H9 (cell line): ENCODE results near the gene RARS2. TPM values are rescaled to one million over a fixed set of nuclear protein-coding genes. Genes with fewer than 3 reads are reported as not detected.
"Not testable (repeated sequence)": the region's sequence is repeated elsewhere in the genome, so short reads cannot be mapped to it uniquely, and the experiment has no call there.

Experiments
- DNase-seq: peaks from one replicate; pipeline ENCODE4 v3.0.0-alpha.2; 2017
- H2AFZ ChIP-seq: one replicate; pipeline ENCODE4 v1.6.1; 2013; ENCODE audit warnings: mild to moderate bottlenecking, low read length, control low read depth, moderate library complexity
- H2AK5ac ChIP-seq: 2 replicates; pipeline ENCODE4 v1.6.1; 2013; ENCODE audit warnings: low read length, control low read depth, mixed read lengths; ENCODE audit not compliant: insufficient read length
- H2BK120ac ChIP-seq: one replicate; pipeline ENCODE4 v1.6.1; 2013; ENCODE audit warnings: low read depth, mild to moderate bottlenecking, low read length, control low read depth, inconsistent platforms; ENCODE audit not compliant: poor library complexity, severe bottlenecking
- H2BK12ac ChIP-seq: 2 replicates; pipeline ENCODE4 v1.6.1; 2013; ENCODE audit warnings: low read length, control low read depth, mixed read lengths, low read depth; ENCODE audit not compliant: insufficient read length
- H2BK15ac ChIP-seq: 2 replicates; pipeline ENCODE4 v1.6.1; 2013; ENCODE audit warnings: low read depth, low read length, control low read depth
- H2BK20ac ChIP-seq: one replicate; pipeline ENCODE4 v1.6.1; 2013; ENCODE audit warnings: low read depth, mild to moderate bottlenecking, low read length, control low read depth, inconsistent platforms; ENCODE audit not compliant: poor library complexity, severe bottlenecking
- H2BK5ac ChIP-seq: 2 replicates; pipeline ENCODE4 v1.6.1; 2013; ENCODE audit warnings: low read length, control low read depth, mixed read lengths; ENCODE audit not compliant: insufficient read length
- H3K14ac ChIP-seq: 2 replicates; pipeline ENCODE4 v1.6.1; 2013; ENCODE audit warnings: low read length, control low read depth; ENCODE audit not compliant: insufficient read depth
- H3K18ac ChIP-seq: 2 replicates; pipeline ENCODE4 v1.6.1; 2013; ENCODE audit warnings: low read depth, mild to moderate bottlenecking, mixed read lengths, low read length, control low read depth; ENCODE audit not compliant: insufficient read length
- H3K23ac ChIP-seq: 2 replicates; pipeline ENCODE4 v1.6.1; 2013; ENCODE audit warnings: low read length, control low read depth, mixed read lengths, low read depth; ENCODE audit not compliant: insufficient read length
- H3K23me2 ChIP-seq: 2 replicates; pipeline ENCODE4 v1.6.1; 2013; ENCODE audit warnings: low read depth, mild to moderate bottlenecking, mixed read lengths, low read length, control low read depth; ENCODE audit not compliant: insufficient read length, poor library complexity, severe bottlenecking
- H3K27ac ChIP-seq: 2 replicates; pipeline ENCODE4 v1.5.1; 2013; ENCODE audit warnings: low read length, control low read depth, mixed read lengths, low read depth; ENCODE audit not compliant: insufficient read length
- H3K27me3 ChIP-seq: 2 replicates; pipeline ENCODE4 v1.6.1; 2013; ENCODE audit warnings: low read length, control low read depth, inconsistent platforms; ENCODE audit not compliant: insufficient read depth
- H3K4ac ChIP-seq: 2 replicates; pipeline ENCODE4 v1.6.1; 2013; ENCODE audit warnings: low read depth, mild to moderate bottlenecking, control low read depth, inconsistent platforms, low read length, moderate library complexity
- H3K4me1 ChIP-seq: 2 replicates; pipeline ENCODE4 v1.6.1; 2013; ENCODE audit warnings: low read length, control low read depth, inconsistent platforms; ENCODE audit not compliant: insufficient read depth
- H3K4me2 ChIP-seq: 2 replicates; pipeline ENCODE4 v1.6.1; 2013; ENCODE audit warnings: low read length, control low read depth, mixed read lengths; ENCODE audit not compliant: insufficient read length, insufficient read depth
- H3K56ac ChIP-seq: 2 replicates; pipeline ENCODE4 v1.6.1; 2013; ENCODE audit warnings: low read depth, mild to moderate bottlenecking, mixed read lengths, low read length, control low read depth; ENCODE audit not compliant: insufficient read length
- H3K79me1 ChIP-seq: 2 replicates; pipeline ENCODE4 v1.6.1; 2013; ENCODE audit warnings: low read depth, mild to moderate bottlenecking, moderate library complexity, low read length, control low read depth, inconsistent platforms; ENCODE audit not compliant: insufficient read depth, poor library complexity, severe bottlenecking
- H3K79me2 ChIP-seq: 2 replicates; pipeline ENCODE4 v1.6.1; 2013; ENCODE audit warnings: low read length, control low read depth, inconsistent platforms; ENCODE audit not compliant: insufficient read depth
- H3K9ac ChIP-seq: 2 replicates; pipeline ENCODE4 v1.6.1; 2013; ENCODE audit warnings: low read length, control low read depth, mixed read lengths; ENCODE audit not compliant: insufficient read length; ENCODE audit errors: extremely low read depth
- H3K9me3 ChIP-seq: one replicate; pipeline ENCODE4 v1.6.1; 2013; ENCODE audit warnings: low read depth, low read length, inconsistent platforms; ENCODE audit not compliant: control insufficient read depth
- H3T11ph ChIP-seq: one replicate; pipeline ENCODE4 v1.6.1; 2013; ENCODE audit warnings: mild to moderate bottlenecking, low read length, control low read depth, inconsistent platforms
- H4K20me1 ChIP-seq: one replicate; pipeline ENCODE4 v1.6.1; 2013; ENCODE audit not compliant: control insufficient read depth, insufficient read length, insufficient read depth
- H4K5ac ChIP-seq: 2 replicates; pipeline ENCODE4 v1.6.1; 2013; ENCODE audit warnings: low read depth, mild to moderate bottlenecking, mixed read lengths, low read length, control low read depth; ENCODE audit not compliant: insufficient read length
- H4K8ac ChIP-seq: replicated peaks from 2 replicates; pipeline ENCODE4 v1.6.1; 2013; ENCODE audit warnings: low read length, control low read depth, mixed read lengths, low read depth; ENCODE audit not compliant: insufficient read length
- H4K91ac ChIP-seq: 2 replicates; pipeline ENCODE4 v1.6.1; 2013; ENCODE audit warnings: low read depth, mild to moderate bottlenecking, moderate library complexity, mixed read lengths, low read length, control low read depth; ENCODE audit not compliant: insufficient read length
- H3K27ac Mint-ChIP-seq, 3 experiments: 2 replicates in 2 of 3; 3 replicates in 1 of 3; pipeline ENCODE4 v1.8.0; 2020 to 2021; ENCODE audit warnings: mixed read lengths in 3 of 3, mild to moderate bottlenecking in 1 of 3, moderate library complexity in 1 of 3
- H3K27me3 Mint-ChIP-seq: 2 replicates; pipeline ENCODE4 v1.8.0; 2021; ENCODE audit warnings: low read depth, mild to moderate bottlenecking, moderate library complexity, mixed read lengths
- H3K36me3 Mint-ChIP-seq, 3 experiments: 2 replicates in 2 of 3; 3 replicates in 1 of 3; pipeline ENCODE4 v1.8.0; 2020 to 2021; ENCODE audit warnings: low read depth in 3 of 3, mixed read lengths in 3 of 3; ENCODE audit not compliant: insufficient read depth in 1 of 3
- H3K4me1 Mint-ChIP-seq, 2 experiments: 2 replicates each; pipeline ENCODE4 v1.8.0; 2020; ENCODE audit warnings: mixed read lengths in 2 of 2
- H3K4me3 Mint-ChIP-seq, 2 experiments: 2 replicates in 1 of 2; 3 replicates in 1 of 2; pipeline ENCODE4 v1.8.0; 2020 to 2021; ENCODE audit warnings: mild to moderate bottlenecking in 2 of 2, mixed read lengths in 2 of 2, moderate library complexity in 1 of 2
- H3K9me3 Mint-ChIP-seq, 2 experiments: 2 replicates in 1 of 2; 3 replicates in 1 of 2; pipeline ENCODE4 v1.8.0; 2020; ENCODE audit warnings: mild to moderate bottlenecking in 2 of 2, mixed read lengths in 2 of 2, moderate library complexity in 1 of 2
- WGBS: extraction: QIAGEN DNeasy Blood & Tissue Kit; methylation state at CpG from one replicate; pipeline ENCODE4 v1.1.7; 2013; ENCODE audit warnings: missing lambda C conversion rate, low lambda C conversion rate, mixed read lengths; ENCODE audit not compliant: insufficient read length; ENCODE audit errors: extremely low coverage; 5-methylcytosine and 5-hydroxymethylcytosine counted together
- total RNA-seq: library from RNA; stranded (reverse); gene quantifications from 2 replicates; pipeline ENCODE4 v1.2.1, GENCODE V29; 2021
- TF ChIP-seq, protein P1 (sequence below): fragments of 200-600 bp; sonication (generic); conservative IDR thresholded peaks from 3 replicates; pipeline ENCODE4 v1.8.0; 2021; ENCODE audit warnings: antibody characterized with exemption, mild to moderate bottlenecking

The RARS2 gene
- total RNA-seq, 1 experiment from 2014 or later, result 45.1 TPM

DNA sequence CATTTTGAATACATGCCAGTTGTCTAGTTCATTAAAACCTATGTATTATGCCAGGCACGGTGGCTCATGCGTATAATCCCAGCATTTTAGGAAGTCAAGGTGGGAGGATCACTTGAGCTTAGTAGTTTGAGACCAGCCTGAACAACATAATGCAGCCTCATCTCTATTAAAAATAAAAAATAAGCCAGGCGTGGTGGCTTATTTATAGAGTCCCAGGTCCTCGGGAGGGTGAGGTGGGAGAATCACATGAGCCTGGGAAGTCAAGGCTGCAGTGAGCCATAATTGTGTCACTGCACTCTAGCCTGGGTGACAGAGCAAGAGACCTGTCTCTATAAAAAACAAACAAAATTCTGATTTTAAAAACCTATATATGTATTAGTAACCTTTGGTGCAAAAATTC is 27.6 kb upstream of the RARS2 start:
- no peak overlapping the region for H2AFZ ChIP-seq
- H3K9me3 Mint-ChIP-seq, result peaks cover 0 to 7% of the 10 kb centered on the region in 2 experiments; a peak in 1 of 5 replicates
- H2BK12ac ChIP-seq, result no peak overlapping the region
- H4K5ac ChIP-seq, result no peak overlapping the region
- H4K8ac ChIP-seq, result no peak overlapping the region
- no peak overlapping the region for H3K4me3 Mint-ChIP-seq
- no peaks in the 10 kb centered on the region for H3K4me1 ChIP-seq
- H3K9ac ChIP-seq, result no peak overlapping the region
- H3K4ac ChIP-seq, result no peak overlapping the region
- no peak overlapping the region for H4K91ac ChIP-seq
- H3K23ac ChIP-seq, result no peak overlapping the region
- peaks cover 6% of the 10 kb centered on the region in 2 experiments; a peak in 3 of 4 replicates for H3K4me1 Mint-ChIP-seq
- H3K79me1 ChIP-seq, result no peaks in the 10 kb centered on the region
- H2BK20ac ChIP-seq, result no peak overlapping the region
- H3K18ac ChIP-seq, result no peak overlapping the region
- no peaks in the 10 kb centered on the region for H3K9me3 ChIP-seq
- H3K27ac Mint-ChIP-seq, result no peak overlapping the region
- H3K36me3 Mint-ChIP-seq, result peaks cover 29 to 55% (median 51%) of the 10 kb centered on the region in 3 experiments
- no peaks in the 10 kb centered on the region for H4K20me1 ChIP-seq
- no peaks in the 10 kb centered on the region for H3K27me3 ChIP-seq
- H3K56ac ChIP-seq, result no peak overlapping the region
- no peak overlapping the region for H3K4me2 ChIP-seq
- H2BK5ac ChIP-seq, result no peak overlapping the region
- H3K79me2 ChIP-seq, result no peaks in the 10 kb centered on the region
- WGBS, result no CpG with 5 or more reads among the region's 4 CpGs
- no peak overlapping the region for H2AK5ac ChIP-seq
- no peak overlapping the region for H3K27ac ChIP-seq
- no peak overlapping the region for H3K14ac ChIP-seq
- H3T11ph ChIP-seq, result no peak overlapping the region
- no peak overlapping the region for H2BK120ac ChIP-seq
- no peak for DNase-seq
- H3K23me2 ChIP-seq, result no peaks in the 10 kb centered on the region
- TF ChIP-seq, protein P1, sequence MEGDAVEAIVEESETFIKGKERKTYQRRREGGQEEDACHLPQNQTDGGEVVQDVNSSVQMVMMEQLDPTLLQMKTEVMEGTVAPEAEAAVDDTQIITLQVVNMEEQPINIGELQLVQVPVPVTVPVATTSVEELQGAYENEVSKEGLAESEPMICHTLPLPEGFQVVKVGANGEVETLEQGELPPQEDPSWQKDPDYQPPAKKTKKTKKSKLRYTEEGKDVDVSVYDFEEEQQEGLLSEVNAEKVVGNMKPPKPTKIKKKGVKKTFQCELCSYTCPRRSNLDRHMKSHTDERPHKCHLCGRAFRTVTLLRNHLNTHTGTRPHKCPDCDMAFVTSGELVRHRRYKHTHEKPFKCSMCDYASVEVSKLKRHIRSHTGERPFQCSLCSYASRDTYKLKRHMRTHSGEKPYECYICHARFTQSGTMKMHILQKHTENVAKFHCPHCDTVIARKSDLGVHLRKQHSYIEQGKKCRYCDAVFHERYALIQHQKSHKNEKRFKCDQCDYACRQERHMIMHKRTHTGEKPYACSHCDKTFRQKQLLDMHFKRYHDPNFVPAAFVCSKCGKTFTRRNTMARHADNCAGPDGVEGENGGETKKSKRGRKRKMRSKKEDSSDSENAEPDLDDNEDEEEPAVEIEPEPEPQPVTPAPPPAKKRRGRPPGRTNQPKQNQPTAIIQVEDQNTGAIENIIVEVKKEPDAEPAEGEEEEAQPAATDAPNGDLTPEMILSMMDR, result no peak
- no peaks in the 10 kb centered on the region for H3K27me3 Mint-ChIP-seq
- H2BK15ac ChIP-seq, result no peak overlapping the region

DNA sequence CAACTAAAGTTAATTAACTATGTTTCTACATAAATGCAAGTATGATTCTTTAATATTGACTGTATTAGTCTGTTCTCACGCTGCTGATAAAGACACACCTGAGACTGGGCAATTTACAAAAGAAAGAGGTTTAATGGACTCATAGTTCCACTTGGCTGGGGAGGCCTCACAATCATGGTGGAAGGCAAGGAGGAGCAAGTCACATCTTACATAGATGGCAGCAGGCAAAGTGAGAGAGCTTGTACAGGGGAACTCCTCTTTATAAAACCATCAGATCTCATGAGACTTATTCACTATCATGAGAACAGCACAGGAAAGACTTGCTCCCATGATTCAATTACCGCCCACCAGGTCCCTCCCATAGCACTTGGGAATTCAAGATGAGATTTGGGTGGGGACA is 23.2 kb upstream of the RARS2 start:
- not testable (repeated sequence) for H3K27me3 Mint-ChIP-seq, H3K9me3 ChIP-seq, H2BK12ac ChIP-seq, H3K9ac ChIP-seq, H3K4me2 ChIP-seq, H2AFZ ChIP-seq, H3K14ac ChIP-seq, DNase-seq, H2BK5ac ChIP-seq, H3K79me2 ChIP-seq, H2BK20ac ChIP-seq, H3K18ac ChIP-seq, H3K23me2 ChIP-seq, H3K27ac Mint-ChIP-seq, H3K27ac ChIP-seq, H4K8ac ChIP-seq, H2AK5ac ChIP-seq, H3K9me3 Mint-ChIP-seq, H3K27me3 ChIP-seq, H3K4me3 Mint-ChIP-seq, H3K23ac ChIP-seq, H3T11ph ChIP-seq, H4K20me1 ChIP-seq, H2BK15ac ChIP-seq, H4K91ac ChIP-seq, H3K4me1 Mint-ChIP-seq, H2BK120ac ChIP-seq, H3K79me1 ChIP-seq, H3K56ac ChIP-seq, H3K4ac ChIP-seq, H3K4me1 ChIP-seq, H4K5ac ChIP-seq
- peaks cover 40 to 58% (median 57%) of the 10 kb centered on the region in 3 experiments for H3K36me3 Mint-ChIP-seq
- no CpG with 5 or more reads among the region's 2 CpGs for WGBS
